GM21381 (cell line): ENCODE results near the gene SUPT3H.

Source experiments
- ATAC-seq: cut with Tn5 transposase; IDR thresholded peaks from one replicate; pipeline ENCODE4 v1.9.1; 2021; ENCODE audit warnings: mild to moderate bottlenecking, moderate library complexity; ENCODE audit not compliant: unreplicated experiment

SUPT3H gene

GRCh38 chr6:45377554-45378333 lies at the start of gene SUPT3H:
Gene SUPT3H, minus strand, starts transcription at chr6:45377934.
- peak; percentile 91 for ATAC-seq

GRCh38 chr6:45426251-45426650 lies 48.5 kb upstream of the SUPT3H start:
- no peak for ATAC-seq

GRCh38 chr6:45424451-45424861 lies 46.7 kb upstream of the SUPT3H start:
- no peak for ATAC-seq

GRCh38 chr6:45423824-45424450 lies 46.2 kb upstream of the SUPT3H start:
- ATAC-seq, result no peak

GRCh38 chr6:45423111-45423823 lies 45.5 kb upstream of the SUPT3H start:
- no peak for ATAC-seq

- ATAC-seq, result no peak
These were observed 44.9 kb upstream of the SUPT3H start for GRCh38 chr6:45422503-45423110.

GRCh38 chr6:45421709-45422502 lies 44.2 kb upstream of the SUPT3H start:
- no peak for ATAC-seq

- ATAC-seq, result no peak
These were observed 43.4 kb upstream of the SUPT3H start for GRCh38 chr6:45420909-45421708.

GRCh38 chr6:45420083-45420908 lies 42.6 kb upstream of the SUPT3H start:
- no peak for ATAC-seq

GRCh38 chr6:45419571-45420082 lies 41.9 kb upstream of the SUPT3H start:
- no peak for ATAC-seq

- ATAC-seq, result no peak
These were observed 39.7 kb upstream of the SUPT3H start for GRCh38 chr6:45417436-45417835.

- ATAC-seq, result no peak
These were observed 39.0 kb upstream of the SUPT3H start for GRCh38 chr6:45416700-45417099.

GRCh38 chr6:45415788-45416518 lies 38.2 kb upstream of the SUPT3H start:
- no peak for ATAC-seq

GRCh38 chr6:45415315-45415714 lies 37.6 kb upstream of the SUPT3H start:
- no peak for ATAC-seq

GRCh38 chr6:45411959-45412358 lies 34.2 kb upstream of the SUPT3H start:
- ATAC-seq, result no peak

- no peak for ATAC-seq
These were observed 22.3 kb upstream of the SUPT3H start for GRCh38 chr6:45400021-45400420.

GRCh38 chr6:45398075-45398813 lies 20.5 kb upstream of the SUPT3H start:
- no peak for ATAC-seq
